Activated CD4-positive, alpha-beta T cell treated with anti-CD3 and anti-CD28 coated beads, Interleukin-2, amount 50 U/mL, for 4 hours (primary cell): Measurements from ENCODE around the gene ST8SIA2.

Experiments
- DNase-seq, 2 experiments: peaks; one replicate each; pipeline ENCODE4 v3.0.0-alpha.2; 2020

ST8SIA2 gene, protein sequence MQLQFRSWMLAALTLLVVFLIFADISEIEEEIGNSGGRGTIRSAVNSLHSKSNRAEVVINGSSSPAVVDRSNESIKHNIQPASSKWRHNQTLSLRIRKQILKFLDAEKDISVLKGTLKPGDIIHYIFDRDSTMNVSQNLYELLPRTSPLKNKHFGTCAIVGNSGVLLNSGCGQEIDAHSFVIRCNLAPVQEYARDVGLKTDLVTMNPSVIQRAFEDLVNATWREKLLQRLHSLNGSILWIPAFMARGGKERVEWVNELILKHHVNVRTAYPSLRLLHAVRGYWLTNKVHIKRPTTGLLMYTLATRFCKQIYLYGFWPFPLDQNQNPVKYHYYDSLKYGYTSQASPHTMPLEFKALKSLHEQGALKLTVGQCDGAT

DNA sequence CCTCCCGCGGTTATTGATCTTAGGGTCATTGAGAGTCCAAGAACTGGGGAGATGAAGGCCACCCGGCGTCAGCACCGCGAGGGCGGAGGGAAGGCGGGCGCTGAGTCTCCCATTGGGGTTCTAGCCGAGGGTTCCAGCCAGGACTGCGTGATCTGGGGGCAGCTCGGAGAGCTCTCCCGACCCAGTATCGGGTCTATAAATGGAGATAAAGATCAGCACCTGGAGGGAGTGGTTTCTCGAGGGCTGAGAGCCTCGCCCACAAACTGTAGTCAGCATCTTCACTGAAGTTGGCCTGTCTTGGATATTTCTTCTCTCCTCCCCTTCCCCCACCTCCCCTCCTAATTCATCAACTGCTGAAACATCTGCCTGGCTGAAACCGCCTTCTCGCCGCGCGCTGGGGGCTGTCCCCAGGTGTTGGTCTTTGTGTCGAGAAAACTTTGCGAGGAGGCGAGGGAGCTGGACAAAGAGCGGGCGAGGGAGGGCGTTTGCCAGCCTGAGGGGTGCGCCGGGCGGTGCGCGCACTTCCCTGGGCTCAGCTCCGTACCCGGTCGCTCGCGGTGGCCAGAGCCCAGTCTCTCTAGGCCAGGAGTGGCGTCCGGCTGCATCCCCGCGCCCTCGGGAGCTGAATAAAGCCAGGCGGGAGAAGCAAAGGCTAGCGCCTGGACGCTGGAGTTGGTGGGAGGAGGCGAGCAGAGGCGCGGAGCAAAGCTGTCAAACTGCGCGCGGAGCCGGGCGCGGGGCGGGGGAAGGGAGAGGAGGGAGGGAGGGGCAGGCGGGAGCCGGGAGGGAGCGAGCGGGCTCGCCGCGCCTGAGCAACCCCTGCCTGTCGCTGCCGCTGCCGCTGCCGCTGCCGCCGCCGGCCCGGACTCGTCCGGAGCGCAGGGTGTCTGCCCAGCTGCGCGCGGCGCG is at the start of gene ST8SIA2:
TSS of gene ST8SIA2 (plus strand) at position 811 of the 909 bp plus-strand sequence. CDS start 184 bp downstream, outside the sequence.
- DNase-seq, result no peak

DNA sequence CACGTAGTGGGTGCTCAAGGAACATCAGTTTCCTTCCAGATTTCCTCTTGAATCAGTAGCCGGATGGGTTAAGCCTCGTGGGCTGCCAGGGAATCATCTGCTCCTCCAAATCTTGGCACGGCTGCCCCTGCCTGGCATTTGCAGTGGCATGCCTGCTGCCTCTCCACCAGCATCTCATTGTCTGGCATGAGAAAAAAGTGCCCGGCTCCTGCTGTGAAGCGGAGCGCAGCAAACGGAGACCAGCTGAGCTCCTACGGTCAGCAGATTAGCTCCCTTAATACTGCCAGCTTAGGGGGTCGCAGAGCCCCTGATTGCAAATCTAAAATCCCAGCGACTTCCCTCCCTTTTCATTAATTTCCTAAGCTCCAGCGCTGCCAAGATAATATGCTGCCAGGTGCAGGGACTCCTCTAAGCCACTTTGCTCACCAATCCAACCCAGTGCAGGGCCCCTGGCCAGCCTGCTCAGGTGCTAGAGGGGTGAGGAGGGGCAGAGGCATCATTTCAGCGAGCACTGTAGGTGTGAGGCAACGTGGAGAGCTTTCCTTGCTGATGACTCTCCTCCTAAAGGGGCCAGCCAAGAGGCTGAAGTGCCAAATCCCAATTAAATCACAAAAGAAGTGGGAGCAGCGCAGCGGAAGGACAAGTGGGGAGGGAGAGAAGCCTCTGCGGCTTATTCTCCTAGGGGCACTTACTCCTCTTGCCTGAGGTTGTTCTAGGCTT is 49.6 kb upstream of the ST8SIA2 start:
- no peak for DNase-seq

DNA sequence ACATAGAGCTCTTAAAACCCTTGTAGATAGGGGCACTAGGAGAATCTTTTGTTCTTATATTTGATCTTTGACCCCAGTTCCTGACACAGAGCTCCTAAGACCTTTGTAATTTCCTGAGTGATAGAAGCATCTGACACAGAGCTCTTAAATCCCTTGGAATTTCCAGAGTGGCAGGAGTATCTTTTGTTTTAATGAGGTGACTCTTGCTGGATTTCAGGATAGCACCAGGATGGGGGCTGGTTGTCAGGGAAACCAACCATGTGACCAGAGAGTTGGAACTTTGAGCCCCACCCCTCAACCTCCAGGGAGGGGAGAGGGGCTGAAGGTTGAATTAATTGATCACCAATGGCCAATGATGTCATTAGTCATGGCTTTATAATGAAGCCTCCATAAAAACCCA is 47.6 kb upstream of the ST8SIA2 start:
- DNase-seq, result no peak

DNA sequence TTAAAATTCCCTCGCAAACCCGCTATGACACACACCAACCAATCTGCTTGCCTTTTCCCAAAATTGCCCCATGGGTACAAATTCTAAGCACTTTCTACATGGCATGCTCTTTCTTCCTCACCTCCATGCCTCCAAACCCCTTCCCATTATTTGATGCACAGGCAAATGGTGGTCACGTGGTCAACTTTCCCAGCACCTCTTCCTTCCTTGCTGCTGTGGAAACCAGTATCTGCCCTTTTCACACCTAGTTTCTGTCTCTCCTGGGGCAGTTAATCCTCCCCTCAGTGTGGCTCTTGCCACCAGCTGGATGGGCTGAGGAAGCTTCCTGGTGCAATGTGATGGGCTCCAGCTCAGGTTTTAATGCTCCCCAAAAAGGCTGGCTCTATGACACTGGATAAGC is 38.4 kb upstream of the ST8SIA2 start:
- no peak for DNase-seq

DNA sequence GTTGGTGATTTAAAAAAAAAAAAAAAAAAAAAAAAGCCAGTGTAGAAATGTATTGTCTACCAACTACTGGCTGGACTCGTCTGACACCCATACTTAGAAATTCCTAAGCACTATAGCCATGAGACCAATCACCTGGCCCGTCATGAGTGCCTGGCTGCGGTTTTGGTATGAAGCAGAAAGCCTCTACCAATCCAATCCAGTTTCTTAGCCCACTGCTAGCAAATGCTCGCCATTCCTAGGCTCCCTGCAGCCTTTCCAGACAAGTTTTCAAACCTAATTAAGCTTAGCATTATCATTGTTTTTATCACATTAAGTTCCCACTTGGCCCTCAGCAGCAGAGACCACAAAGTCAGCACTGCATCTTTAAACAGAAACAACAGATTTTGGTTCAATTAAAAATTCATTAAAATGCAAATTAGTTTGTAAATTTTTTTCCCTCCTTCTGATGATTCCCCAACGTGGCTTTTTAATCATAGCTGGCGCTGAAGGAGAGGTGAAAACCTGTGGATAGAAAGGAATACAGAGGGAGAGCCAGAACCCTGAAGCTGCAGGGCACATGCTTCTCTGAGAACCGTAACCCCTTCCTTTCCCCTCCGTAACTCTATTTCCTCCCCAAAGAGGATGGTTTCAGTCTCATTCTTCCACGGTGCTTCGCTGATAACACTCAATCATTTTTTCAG is 32.2 kb upstream of the ST8SIA2 start:
- DNase-seq, result no peak

DNA sequence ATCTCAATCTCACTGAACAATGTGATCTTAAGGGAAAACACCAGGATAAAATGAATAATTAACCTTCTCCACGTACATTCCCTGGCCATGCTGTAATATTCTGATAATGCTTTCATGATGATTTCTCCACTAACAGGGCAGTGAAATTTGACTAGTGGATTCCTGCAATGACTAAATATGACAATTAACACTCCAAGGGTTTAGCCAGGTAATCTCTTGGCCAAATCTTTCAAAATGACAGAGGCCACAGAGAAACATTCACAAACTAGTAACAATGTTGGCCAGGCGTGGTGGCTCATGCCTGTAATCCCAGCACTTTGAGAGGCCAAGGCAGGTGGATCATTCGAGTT is 31.7 kb upstream of the ST8SIA2 start:
- DNase-seq, result no peak

DNA sequence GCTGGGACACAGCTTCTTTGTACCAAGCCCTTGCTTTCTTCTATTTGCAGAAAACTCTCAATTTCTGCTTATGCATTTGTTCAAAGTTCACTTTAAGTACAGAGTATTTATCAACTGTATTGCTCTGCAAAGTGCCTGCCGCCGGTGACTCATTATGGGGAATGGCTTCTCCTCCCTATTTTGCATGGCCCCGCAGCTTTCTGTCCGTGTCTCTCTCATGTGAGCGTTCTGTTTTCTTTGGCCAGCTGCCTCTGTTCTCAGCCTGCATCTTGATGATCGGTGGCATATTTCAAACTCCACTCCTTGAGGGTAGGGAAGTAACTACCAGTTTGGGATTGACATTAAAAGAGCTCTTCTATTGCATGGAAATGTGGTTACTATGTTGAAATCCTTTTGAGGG is 28.6 kb upstream of the ST8SIA2 start:
- DNase-seq, result no peak

DNA sequence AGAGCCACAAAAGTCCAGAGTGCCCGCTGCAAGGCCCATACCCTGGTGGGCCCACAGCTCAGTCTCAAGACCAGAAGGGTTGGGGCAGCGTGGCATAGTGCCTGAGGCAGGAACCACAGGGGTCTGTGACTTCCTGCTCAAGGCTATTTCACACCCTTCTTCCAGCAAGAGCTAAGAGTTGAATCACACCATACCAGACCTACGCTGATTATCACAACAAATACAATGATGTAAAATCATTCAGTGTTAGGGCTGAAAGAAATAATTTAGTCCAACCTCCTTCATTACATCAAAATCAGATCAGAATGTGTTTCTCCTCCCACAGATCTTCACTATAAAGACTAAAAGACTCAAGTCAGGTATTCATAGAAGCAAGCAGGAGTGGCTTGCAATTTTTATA is 27.8 kb upstream of the ST8SIA2 start:
- no peak for DNase-seq

DNA sequence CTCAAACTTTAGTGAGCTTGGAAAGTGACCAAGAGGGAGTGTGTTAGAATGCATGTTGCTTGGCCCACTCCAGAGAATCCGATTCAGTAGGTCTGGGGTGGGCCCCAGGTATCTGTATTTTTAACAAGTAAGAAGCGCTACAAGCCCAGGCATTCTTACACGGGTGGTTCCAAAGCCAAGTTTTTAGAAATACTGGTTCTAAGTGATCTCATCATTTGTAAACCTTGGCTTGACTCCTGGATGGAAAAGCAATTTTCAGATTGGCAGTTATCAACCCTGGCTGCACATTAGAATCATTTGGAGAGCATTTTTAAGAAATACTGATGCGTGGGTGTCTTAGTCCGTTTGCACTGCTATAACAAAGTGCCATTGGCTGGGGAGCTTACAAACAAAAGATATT is 27.3 kb upstream of the ST8SIA2 start:
- no peak for DNase-seq

DNA sequence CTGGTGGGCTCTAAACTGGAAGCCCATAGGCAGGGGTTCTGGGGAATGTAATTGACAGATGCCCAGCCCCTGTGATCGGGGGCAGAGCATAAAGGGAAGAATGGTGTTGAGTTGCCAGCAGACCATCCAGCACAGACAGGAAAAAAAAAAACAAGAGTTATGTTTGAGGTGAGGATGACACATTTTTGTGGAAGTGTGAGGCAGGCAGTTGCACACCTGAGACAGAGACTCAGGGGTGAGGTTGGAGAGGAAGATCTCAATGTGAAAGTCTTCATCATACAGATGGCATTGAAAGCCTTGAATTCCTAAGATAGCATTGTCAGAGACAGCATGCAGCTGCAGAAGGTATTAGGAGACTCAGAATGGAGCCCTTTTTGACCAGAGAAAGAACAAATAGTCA is 18.6 kb upstream of the ST8SIA2 start:
- DNase-seq, result no peak

DNA sequence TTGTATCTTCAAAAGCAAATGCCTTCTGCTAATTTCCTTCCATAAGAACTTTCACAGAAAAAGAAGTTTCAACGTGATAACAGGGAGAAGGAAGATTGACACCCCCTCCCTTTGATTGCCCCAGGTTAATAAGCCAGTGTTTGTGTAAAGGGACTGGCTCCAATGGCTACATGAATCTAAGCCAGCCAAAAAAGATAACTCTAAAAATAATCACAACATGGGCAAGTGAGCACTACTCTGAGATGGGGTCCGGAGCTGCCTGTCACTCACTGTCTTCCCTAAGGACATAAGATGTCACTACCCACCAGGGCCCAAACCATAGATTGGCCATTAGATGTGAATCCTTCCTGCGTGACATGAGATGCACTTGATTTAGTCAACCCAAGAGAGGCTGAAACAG is 17.6 kb upstream of the ST8SIA2 start:
- no peak for DNase-seq

DNA sequence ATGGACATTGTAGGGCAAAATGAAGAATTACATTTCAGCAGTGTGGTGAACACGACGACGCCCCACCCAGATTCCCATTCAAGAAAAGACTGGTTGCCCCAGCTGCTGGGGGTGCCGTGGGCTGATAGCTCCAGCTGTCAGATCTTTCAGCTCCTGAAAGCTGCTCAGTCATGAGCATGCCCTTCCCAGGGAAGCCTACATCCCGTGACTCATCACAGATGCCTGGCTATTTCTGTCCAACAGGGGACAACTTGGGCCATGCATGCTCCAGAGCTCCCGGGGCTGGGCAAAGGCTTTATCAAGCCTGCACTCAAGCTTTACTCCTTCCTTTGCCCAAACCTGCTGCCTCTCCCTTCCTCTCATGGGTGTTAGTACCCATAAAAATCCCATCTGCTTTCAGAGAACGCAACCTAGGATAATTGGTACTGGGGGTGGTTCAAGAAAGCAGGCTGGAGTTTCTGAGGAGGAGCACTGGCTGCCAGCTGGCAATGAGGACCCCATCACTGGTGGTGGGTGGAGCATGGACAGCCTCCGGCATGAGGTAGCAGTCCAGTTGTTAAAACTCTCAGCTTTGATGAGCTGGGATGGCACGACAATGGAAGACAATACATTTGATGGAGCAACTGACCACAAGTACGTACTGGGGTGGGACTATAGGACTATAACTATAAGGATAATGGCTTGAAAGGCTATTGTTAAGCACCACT is 16.4 kb upstream of the ST8SIA2 start:
- DNase-seq, result no peak

DNA sequence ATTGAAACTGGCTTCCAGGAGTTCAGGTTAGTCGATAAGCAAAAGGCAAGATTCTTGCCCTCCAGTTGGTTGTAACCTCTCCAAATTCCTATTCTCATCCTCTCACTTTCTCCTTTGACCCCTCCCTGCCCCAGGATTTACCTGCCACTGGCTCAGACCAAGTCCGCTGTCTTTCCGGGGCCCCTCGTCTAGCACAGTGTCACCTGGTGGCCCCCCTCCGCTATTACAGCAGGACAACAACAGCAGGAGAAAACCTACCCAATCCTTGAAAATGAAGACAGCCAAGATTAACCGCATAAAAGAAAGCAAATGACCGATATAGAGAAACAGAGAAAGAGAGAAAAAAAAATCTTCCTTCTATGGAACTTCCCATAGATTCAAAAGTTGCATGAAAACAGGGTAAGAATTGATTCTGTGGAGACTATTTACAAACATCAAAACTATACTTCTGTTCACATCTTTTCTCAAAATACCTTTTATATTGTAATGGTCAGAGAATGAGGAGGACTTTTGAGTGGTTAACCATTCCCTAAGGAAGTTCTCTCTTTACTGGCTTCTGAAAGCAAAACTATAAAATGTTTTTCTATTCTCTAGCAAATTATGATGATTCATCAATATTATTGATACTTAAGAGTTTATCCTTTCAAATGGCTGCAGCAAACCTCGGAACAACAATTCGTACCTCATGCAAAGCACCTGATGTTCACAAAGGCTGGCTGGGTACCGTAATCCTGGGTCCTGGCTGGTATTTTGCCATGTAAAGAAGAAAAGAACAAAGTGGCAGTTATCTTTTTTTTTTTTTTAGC is 10.0 kb upstream of the ST8SIA2 start:
- no peak for DNase-seq

DNA sequence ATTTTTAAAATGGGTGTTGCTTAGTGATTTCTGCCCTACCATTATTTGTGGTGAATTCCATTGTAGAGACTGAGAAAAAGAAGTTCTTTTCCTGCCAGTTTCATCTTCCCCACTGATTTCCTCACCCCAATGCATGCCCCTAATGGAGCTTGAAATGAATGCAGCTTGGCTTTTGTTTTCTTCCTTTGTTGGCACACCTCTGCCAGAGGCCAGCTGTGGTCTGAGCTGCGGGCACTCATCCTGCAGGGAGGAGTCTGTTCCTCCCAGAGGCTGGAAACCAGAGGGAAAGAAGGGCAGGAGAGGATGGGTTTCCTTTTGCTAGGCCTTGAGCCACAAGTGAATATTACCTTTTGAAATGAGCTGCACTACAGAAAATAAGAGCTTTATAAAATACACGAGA is 9.3 kb upstream of the ST8SIA2 start:
- DNase-seq, result no peak

DNA sequence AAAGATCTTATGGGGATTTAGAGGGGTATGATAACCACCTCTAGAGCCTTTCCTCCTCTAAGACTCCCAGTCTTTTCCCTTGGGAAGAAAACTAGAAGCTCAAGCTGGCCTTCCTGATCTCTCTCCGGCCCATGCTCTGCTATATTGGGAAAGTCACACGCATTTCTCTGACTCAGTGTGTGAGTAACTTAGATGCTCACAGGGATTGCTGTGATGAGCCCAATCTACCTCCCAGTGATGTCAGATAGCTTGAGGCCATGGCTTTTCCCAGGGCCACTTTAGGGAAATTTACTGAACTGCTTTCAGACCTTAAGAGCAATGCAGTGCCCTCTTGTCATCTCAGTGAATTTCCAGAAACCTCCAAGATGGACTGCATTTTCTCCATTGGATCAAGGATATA is 8.6 kb upstream of the ST8SIA2 start:
- DNase-seq, result no peak

DNA sequence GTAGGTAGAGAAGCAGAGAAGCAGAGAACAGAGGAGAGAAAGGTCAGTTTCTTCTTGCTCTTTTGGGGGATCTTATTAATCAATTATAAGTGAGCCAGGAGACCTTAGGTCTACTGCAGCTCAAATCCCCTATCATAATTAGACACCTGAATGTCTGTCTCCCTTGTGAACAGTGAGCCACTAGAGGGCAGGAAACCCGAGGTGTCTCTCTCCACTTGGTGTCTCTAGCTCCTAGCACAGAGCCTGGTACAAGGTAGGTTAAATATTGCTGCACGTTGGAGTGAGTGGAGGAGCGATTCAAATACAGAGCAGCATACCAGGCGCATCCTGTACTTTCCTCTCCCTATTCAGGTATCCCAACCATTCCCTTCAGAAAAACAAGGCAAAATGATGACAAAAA is 2.0 kb upstream of the ST8SIA2 start:
- no peak for DNase-seq

DNA sequence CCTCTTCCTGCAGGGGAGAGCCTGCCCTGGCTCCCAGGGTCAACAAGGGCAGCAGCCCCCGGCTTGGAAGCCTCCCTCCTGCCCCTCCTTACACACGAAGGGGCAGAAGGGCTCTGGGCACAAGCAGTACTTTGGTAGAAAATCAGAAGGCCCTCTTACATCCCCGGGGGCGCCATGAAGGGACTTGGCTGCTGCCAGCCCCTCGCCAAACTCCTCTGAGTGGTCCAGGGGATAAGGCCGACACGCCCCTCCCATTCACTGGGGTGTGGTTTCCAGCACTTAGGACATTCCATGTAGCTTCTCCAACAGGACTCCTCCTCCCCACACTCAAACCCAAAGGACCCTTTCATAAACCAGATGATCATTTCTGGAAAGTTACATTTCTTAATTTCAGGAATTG is 1.2 kb upstream of the ST8SIA2 start:
- DNase-seq, result no peak

DNA sequence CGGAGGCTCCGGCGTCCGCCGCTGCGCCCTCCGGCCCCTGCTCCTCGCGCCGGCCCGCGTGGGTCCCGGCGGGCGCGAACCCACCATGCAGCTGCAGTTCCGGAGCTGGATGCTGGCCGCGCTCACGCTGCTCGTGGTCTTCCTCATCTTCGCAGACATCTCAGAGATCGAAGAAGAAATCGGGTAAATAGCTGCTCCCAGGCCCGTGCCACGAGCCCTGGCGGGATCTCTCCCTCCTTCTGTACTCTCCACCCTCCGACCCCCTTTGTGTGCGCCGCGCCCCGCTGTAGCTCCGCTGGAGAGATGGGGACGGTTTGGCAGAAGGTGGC is 263 bp downstream of the ST8SIA2 start:
- no peak for DNase-seq

DNA sequence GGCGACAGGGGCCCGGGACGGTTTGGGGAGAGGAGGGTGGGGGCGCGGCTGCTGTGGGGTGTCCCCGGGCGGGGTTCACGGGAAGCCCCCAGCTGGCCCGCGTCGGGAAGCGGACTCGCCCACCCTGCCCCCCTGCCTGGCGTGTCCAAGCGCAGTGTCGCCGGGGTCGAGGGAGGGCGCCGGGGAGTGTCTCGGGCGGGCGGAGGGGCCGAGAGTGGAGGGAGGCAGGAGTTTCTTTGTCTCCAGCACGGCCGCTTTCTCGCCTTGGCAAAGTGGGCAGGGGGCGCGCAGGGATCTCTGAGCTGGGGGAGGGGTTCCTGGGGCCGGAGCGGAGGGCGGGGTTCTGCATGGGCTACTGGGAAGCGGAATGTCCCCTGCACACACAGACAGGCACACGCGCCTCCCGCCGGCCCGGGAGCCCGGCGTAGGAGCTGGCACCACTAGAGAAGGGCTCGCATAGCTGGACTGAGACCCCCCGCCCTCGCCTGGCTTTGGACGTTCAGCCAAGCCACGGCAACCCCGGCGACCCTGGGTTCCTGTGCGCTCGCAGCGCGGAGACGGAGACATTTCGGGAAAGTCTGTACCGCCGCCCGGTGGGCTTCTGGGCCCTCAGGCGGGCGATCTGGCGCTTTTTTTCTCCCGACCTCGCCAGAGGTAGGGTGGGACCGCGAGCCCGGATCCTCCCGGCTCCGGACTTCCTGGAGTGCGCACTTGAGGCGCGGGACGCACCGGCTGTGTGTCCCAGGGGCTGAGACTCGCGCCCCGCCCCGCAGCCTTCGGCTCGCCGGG is 822 bp downstream of the ST8SIA2 start:
- no peak for DNase-seq

DNA sequence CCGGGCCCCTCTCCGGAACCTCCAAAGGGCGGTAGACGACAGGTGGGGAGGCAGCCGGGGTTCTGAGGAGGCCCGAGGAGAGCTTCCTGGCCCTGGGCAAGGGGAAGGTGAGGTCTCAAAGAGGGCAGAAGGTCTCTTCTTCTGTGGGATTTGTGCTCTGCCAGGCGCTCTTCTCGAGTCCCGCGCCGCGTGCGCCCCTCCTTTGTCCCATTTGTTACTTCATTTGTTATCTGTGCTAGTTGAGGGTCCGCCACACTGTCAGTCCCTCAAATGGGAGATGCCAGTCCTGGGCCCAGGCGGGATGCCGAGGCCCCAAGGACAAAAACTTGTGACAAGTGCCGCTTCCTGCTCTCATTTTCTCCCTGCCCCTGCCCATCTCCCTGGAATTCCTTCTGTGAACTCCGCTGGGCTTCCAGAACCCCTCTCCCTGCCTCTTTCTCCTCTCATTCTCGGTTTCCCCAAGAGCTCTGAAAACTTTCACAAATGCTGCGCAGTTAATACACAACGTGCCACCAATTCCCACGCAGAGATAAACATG is 1.5 kb downstream of the ST8SIA2 start:
- no peak for DNase-seq
